HL-60 (cell line): Measurements from ENCODE around the gene SFXN3.

ENCODE experiments used
- DNase-seq, 2 experiments: peaks; one replicate each; pipeline ENCODE4 v3.0.0-alpha.2; 2010 to 2020; ENCODE audit warnings: low read depth in 1 of 2, low spot score in 1 of 2
- H3K27ac ChIP-seq: fragments of 250-450 bp; sonication (Bioruptor Pico); replicated peaks from 2 replicates; pipeline ENCODE4 v1.5.1; 2020; ENCODE audit warnings: mild to moderate bottlenecking, moderate library complexity
- H3K27me3 ChIP-seq: fragments of 250-450 bp; sonication (Bioruptor Pico); 2 replicates; pipeline ENCODE4 v1.5.1; 2021; ENCODE audit warnings: mild to moderate bottlenecking, moderate library complexity; ENCODE audit not compliant: insufficient read depth, poor library complexity, severe bottlenecking
- H3K4me3 ChIP-seq: replicated peaks from 2 replicates; pipeline ENCODE4 v1.5.1; 2011; ENCODE audit warnings: mild to moderate bottlenecking, control low read depth, low read length; ENCODE audit not compliant: insufficient read depth
- CTCF ChIP-seq: IDR thresholded peaks from one replicate; pipeline ENCODE4 v1.5.1; 2011; ENCODE audit warnings: low read length, control low read depth, inconsistent platforms; ENCODE audit not compliant: insufficient read depth
- GABPA ChIP-seq: IDR thresholded peaks from 2 replicates; pipeline ENCODE4 v1.6.1; 2012; ENCODE audit warnings: low read depth
- POLR2AphosphoS5 ChIP-seq: IDR thresholded peaks from 2 replicates; pipeline ENCODE4 v1.6.1; 2012; ENCODE audit warnings: low read depth
- REST ChIP-seq: IDR thresholded peaks from 2 replicates; pipeline ENCODE4 v1.6.1; 2012; ENCODE audit warnings: low read depth; ENCODE audit not compliant: insufficient replicate concordance
- SPI1 ChIP-seq: IDR thresholded peaks from 2 replicates; pipeline ENCODE4 v1.6.1; 2012; ENCODE audit warnings: low read depth, mild to moderate bottlenecking, borderline replicate concordance

Gene SFXN3

GRCh38 chr10:101013365-101013825 lies 17.6 kb upstream of the SFXN3 start:
- DNase-seq = no peak
- Histone ChIP-seq H3K27me3 (no peaks in the 10 kb centered on the region), H3K4me3 (no peak overlapping the region), H3K27ac (no peak overlapping the region)
- no peak for TF ChIP-seq GABPA
- TF ChIP-seq POLR2AphosphoS5 = no peak
- TF ChIP-seq CTCF = no peak
- TF ChIP-seq SPI1 = no peak
- no peak for TF ChIP-seq REST

GRCh38 chr10:101014230-101014884 lies 16.7 kb upstream of the SFXN3 start:
- H3K27me3 ChIP-seq = no peaks in the 10 kb centered on the region
- peak in 1 of 2 experiments; percentile 74 for DNase-seq
- no peak overlapping the region for H3K4me3 ChIP-seq
- no peak overlapping the region for H3K27ac ChIP-seq
- TF ChIP-seq POLR2AphosphoS5 (no peak), CTCF (peak; percentile 99)

- H3K4me3 ChIP-seq = no peak overlapping the region
- DNase-seq = peak in 1 of 2 experiments; percentile 56
- TF ChIP-seq SPI1 = no peak
- no peak for TF ChIP-seq POLR2AphosphoS5
- no peak for TF ChIP-seq GABPA
- no peak for TF ChIP-seq CTCF
- TF ChIP-seq REST = no peak
- no peak overlapping the region for H3K27ac ChIP-seq
- no peaks in the 10 kb centered on the region for H3K27me3 ChIP-seq
Observed at GRCh38 chr10:101014966-101015581, 16.0 kb upstream of the SFXN3 start.

- DNase-seq = no peak
- Histone ChIP-seq H3K27me3 (no peaks in the 10 kb centered on the region), H3K4me3 (no peak overlapping the region), H3K27ac (no peak overlapping the region)
- no peak for TF ChIP-seq GABPA
- no peak for TF ChIP-seq REST
- no peak for TF ChIP-seq CTCF
- no peak for TF ChIP-seq POLR2AphosphoS5
- no peak for TF ChIP-seq SPI1
Observed at GRCh38 chr10:101015582-101015973, 15.5 kb upstream of the SFXN3 start.
